Activated CD8-positive, alpha-beta T cell treated with anti-CD3 and anti-CD28 coated beads for 36 hours (primary cell): ENCODE measurements around the gene WAPL. TPM values are rescaled to one million over a fixed set of nuclear protein-coding genes. Genes with fewer than 3 reads are reported as not detected.

Experiments used
- ATAC-seq: fragments of 200-7000 bp; cut with Tn5 transposase; one replicate; pipeline ENCODE4 v1.10.0; 2021; ENCODE audit warnings: mild to moderate bottlenecking, moderate library complexity
- CTCF ChIA-PET: fragments of 350-600 bp; sonication (Branson Sonifier 250); formaldehyde crosslinking; loops from one replicate; lab custom pipeline; 2021; ENCODE audit warnings: antibody characterized with exemption; lab: Charles Lee
- POLR2A ChIA-PET: fragments of 350-600 bp; sonication (Branson Sonifier 250); formaldehyde crosslinking; loops from one replicate; lab custom pipeline; 2021; ENCODE audit warnings: antibody characterized with exemption; lab: Charles Lee
- DNase-seq: peaks from one replicate; pipeline ENCODE4 v3.0.0-alpha.2; 2020
- H3K27ac Mint-ChIP-seq: one replicate; pipeline ENCODE4 v1.8.0; 2021; ENCODE audit warnings: mild to moderate bottlenecking, mixed read lengths
- H3K27me3 Mint-ChIP-seq: one replicate; pipeline ENCODE4 v1.8.0; 2021; ENCODE audit warnings: mixed read lengths
- H3K36me3 Mint-ChIP-seq: one replicate; pipeline ENCODE4 v1.8.0; 2021; ENCODE audit warnings: low read depth, mixed read lengths
- H3K4me1 Mint-ChIP-seq: one replicate; pipeline ENCODE4 v1.8.0; 2021; ENCODE audit warnings: low read depth, mixed read lengths
- H3K4me3 Mint-ChIP-seq: one replicate; pipeline ENCODE4 v1.8.0; 2021; ENCODE audit warnings: mild to moderate bottlenecking, moderate library complexity, mixed read lengths
- H3K9me3 Mint-ChIP-seq: one replicate; pipeline ENCODE4 v1.8.0; 2021; ENCODE audit warnings: mixed read lengths
- intact Hi-C: fragments of 100-400 bp; cut with micrococcal nuclease; formaldehyde crosslinking; loops from one replicate; pipeline ENCODE4 v1.10.0; 2022
- total RNA-seq, 2 experiments: library from RNA; stranded (reverse); gene quantifications; one replicate each; pipeline ENCODE4 v1.2.3, GENCODE V29; 2021
- TF ChIP-seq, protein P1 (sequence below): fragments of 200-600 bp; IDR thresholded peaks from one replicate; pipeline ENCODE4 v1.8.0; 2022; ENCODE audit warnings: antibody characterized with exemption, mild to moderate bottlenecking

The WAPL gene
- total RNA-seq, 2 experiments from 2014 or later, result 40.9 to 42.0 TPM

DNA sequence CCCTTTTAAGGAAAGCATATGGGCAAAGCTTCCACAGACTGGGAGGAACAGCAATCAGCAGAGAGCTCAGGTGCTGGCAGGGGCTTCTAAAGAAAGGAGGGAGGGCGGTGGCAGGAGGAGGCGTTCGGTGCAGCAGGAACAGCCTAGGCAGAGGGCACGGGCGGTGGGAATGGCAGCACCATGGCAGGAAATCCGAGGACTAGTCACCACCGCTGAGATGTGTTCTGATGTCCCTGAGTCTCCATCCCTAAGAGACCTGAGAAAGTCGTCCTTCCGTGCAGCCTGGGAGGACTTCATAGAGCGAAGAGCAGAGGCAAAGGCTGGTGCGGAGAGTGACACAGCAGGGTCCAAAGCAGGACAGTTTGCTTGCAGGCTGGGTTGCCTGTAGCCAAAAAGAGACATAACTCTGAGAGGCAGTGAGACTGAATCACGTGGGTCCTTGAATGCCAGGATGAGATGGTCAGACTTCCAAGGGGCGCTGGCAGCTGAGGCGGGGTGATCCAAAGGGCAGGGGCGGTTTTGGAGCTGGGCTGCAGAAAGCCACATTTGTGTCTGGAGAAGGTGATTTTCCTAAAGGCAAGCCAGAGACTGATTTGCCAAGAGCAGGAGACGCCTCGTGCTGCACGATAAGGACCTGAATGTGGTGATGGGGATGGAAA is 119.2 kb downstream of the WAPL start:
- CTCF ChIA-PET, result interaction anchor here (1.5 to 4.2 kb wide), 2 partner anchors 9 to 13 kb away, joined by 4 to 71 read pairs; no protein-coding TSS in a partner anchor
- POLR2A ChIA-PET, result interaction anchor here (0.6 to 4.4 kb wide), 5 partner anchors 9 to 190 kb away, joined by 3 to 32 read pairs (median 5); no protein-coding TSS in a partner anchor
- H3K4me1 Mint-ChIP-seq, result peaks cover 21% of the 10 kb centered on the region
- DNase-seq, result no peak
- ATAC-seq, result no peak
- no peak overlapping the region for H3K27ac Mint-ChIP-seq
- H3K9me3 Mint-ChIP-seq, result peaks cover 2% of the 10 kb centered on the region
- TF ChIP-seq, protein P1, sequence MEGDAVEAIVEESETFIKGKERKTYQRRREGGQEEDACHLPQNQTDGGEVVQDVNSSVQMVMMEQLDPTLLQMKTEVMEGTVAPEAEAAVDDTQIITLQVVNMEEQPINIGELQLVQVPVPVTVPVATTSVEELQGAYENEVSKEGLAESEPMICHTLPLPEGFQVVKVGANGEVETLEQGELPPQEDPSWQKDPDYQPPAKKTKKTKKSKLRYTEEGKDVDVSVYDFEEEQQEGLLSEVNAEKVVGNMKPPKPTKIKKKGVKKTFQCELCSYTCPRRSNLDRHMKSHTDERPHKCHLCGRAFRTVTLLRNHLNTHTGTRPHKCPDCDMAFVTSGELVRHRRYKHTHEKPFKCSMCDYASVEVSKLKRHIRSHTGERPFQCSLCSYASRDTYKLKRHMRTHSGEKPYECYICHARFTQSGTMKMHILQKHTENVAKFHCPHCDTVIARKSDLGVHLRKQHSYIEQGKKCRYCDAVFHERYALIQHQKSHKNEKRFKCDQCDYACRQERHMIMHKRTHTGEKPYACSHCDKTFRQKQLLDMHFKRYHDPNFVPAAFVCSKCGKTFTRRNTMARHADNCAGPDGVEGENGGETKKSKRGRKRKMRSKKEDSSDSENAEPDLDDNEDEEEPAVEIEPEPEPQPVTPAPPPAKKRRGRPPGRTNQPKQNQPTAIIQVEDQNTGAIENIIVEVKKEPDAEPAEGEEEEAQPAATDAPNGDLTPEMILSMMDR, result no peak
- intact Hi-C loops, result loop anchor here (5.0 kb wide), 1 partner anchor 120 kb away; the partner anchor contains the start of gene WAPL
- no peaks in the 10 kb centered on the region for H3K36me3 Mint-ChIP-seq
- no peaks in the 10 kb centered on the region for H3K27me3 Mint-ChIP-seq
- H3K4me3 Mint-ChIP-seq, result peak overlapping the region; percentile 88

DNA sequence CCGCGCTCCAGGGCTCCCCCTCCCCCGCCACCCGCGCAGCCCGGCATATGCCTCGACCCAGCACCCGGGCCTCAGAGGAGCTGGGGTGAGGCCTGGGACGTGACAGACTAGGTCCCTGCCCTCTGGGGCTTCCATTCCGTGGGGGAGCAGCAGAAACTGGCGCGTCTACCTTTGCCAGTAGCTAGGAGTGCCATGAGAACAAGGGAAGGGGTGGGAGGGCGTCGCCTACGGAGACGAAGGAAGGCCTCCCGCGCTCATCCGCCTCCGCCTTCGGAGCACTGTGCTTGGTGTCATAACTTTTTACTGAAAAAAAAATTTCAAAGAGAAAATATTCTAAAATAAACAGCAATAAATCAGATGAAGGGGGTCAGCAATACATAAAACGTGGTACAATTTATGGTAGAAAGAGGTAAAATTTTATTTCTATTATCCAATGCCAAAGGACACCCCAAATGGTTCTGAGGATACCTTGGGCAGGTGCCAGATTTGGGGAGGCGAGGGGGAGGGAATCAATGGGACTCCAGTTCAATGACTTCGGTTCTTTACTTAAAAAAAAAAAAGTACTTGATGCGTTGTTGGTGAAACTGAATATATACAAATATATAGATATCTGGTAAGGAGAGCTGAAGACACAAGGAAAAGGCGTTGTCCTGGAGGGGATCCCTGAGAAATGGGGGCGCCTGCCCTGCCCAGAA is 119.9 kb downstream of the WAPL start:
- Mint-ChIP-seq H3K36me3 (no peaks in the 10 kb centered on the region), H3K9me3 (peaks cover 2% of the 10 kb centered on the region), H3K4me1 (peaks cover 21% of the 10 kb centered on the region), H3K4me3 (peak overlapping the region; percentile 88), H3K27ac (peak overlapping the region; percentile 75), H3K27me3 (no peaks in the 10 kb centered on the region)
- no peak for ATAC-seq
- TF ChIP-seq, protein P1, result no peak
- ChIA-PET POLR2A (interaction anchor here (0.7 to 4.4 kb wide), 6 partner anchors 10 to 177 kb away, joined by 3 to 32 read pairs (median 8); partner anchors contain the start of gene WAPL), CTCF (interaction anchor here (2.2 to 4.2 kb wide), 5 partner anchors 9 to 183 kb away, joined by 9 to 71 read pairs (median 18); no protein-coding TSS in a partner anchor)
- DNase-seq, result peak; percentile 42
- intact Hi-C loops, result loop anchor here (5.0 kb wide), 1 partner anchor 121 kb away; the partner anchor contains the start of gene WAPL

DNA sequence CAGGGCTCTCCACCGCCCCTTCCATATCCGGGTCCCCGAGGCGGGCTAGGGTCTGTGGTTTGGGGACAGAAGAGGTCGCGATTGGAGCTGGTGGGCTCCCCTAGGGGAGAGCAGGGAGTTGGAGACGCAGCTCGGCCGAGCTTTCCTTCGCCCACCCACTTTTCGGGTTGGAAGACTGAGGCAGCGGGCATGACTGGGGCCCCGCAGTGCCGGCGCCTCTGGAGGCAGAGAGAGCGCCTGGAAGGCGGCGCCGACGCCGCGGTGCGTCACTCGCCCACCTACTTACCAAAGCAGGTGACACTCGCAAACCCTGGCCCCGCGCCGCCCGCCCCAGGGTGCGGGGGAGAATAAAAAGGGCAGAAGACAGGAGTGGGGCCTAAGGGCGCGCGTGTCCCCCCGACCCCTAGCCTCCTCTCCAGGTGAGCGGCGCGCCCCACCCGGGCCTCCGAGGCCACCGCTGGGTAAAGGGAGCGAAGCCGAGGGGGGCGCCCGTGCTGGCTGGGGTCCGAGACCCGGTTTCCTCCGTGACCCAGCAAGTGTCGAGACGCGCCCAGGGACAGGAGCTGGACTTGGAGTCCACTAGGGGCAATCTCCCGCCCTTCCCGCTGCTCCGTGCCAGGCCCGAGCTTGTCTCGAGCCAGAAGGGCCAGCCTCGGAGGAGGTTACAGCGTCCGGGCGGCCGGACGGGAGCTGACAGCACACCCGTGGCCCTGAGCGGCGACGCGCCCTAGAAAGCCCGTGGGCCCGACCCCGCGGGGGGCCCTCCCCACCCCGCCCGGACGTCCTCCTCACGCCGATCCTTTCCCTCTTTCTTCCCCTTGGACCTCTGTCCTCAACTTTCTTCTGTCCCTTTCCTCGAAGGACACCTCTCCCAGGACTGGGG is 120.6 kb downstream of the WAPL start:
- CTCF ChIA-PET, result interaction anchor here (0.8 to 4.2 kb wide), 35 partner anchors 9 to 243 kb away, joined by 3 to 71 read pairs (median 5); partner anchors contain the start of gene WAPL

More for the DNA sequence above, 120.6 kb downstream of the WAPL start:
- no peaks in the 10 kb centered on the region for H3K27me3 Mint-ChIP-seq
- TF ChIP-seq, protein P1, result no peak
- intact Hi-C loops, result loop anchor here (1.0 to 5.0 kb wide), 2 partner anchors 121 to 184 kb away; partner anchors contain the start of gene WAPL
- DNase-seq, result peak; percentile 90
- peak overlapping the region; percentile 88 for H3K4me3 Mint-ChIP-seq
- no peaks in the 10 kb centered on the region for H3K36me3 Mint-ChIP-seq
- H3K27ac Mint-ChIP-seq, result peak overlapping the region; percentile 90
- ATAC-seq, result peak; percentile 64
- peaks cover 21% of the 10 kb centered on the region for H3K4me1 Mint-ChIP-seq
- peaks cover 2% of the 10 kb centered on the region for H3K9me3 Mint-ChIP-seq
- POLR2A ChIA-PET, result interaction anchor here (0.9 to 4.4 kb wide), 19 partner anchors 8 to 203 kb away, joined by 3 to 32 read pairs (median 4); partner anchors contain the start of gene WAPL
